GM12891 (cell line): ENCODE results near the gene CRISPLD2.

Experiments used
- POLR2A ChIP-seq: IDR thresholded peaks from 2 replicates; pipeline ENCODE4 v1.6.1; 2011; ENCODE audit warnings: low read depth, low read length, control low read depth
- TAF1 ChIP-seq: IDR thresholded peaks from 2 replicates; pipeline ENCODE4 v1.6.1; 2011; ENCODE audit warnings: low read depth, low read length, control low read depth

DNA sequence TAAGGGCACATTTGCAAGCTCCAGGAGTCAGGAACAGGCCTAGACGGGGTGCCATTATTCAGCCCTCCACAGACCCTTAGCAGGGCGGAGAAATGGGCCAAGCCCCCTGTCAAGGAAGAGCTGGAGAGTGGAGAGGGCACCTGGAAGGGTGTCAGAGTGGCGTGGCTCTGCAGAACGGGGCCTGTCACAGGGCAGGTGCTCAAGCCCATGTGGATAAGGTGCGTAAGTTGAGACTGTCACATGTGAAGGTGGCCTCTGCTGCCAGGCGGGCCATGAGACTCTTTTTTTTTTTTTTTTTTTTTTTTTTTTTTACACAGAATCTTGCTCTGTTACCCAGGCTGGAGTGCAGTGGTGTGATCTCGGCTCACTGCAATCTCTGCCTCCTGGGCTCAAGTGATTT, 12.0 kb upstream of the CRISPLD2 start:
- TF ChIP-seq POLR2A (no peak), TAF1 (no peak)
